ENCODE data around the gene ADCYAP1R1.

ADCYAP1R1 gene

DNA sequence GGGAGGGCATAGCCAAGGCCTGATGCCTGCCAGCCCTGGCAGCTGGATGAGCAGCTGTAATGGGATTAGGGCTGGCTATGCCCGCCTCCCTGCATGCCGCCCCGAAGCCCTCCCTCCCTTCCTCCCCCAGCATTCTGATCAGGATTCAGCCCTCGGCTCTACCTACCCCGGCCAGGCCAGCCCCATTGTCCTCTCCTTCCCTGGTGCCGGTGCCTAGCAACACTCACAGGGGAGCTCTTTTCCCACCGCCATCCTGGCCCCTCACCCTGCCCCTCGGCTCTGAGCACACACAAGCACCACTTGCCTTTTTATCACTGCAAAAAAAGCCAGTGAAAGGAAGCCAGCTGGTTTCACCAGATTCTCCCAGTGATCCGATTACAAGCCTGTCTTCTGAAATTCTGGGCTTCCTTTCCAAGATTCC is 9.0 kb upstream of the ADCYAP1R1 start:
- DNase-seq = no peak

DNA sequence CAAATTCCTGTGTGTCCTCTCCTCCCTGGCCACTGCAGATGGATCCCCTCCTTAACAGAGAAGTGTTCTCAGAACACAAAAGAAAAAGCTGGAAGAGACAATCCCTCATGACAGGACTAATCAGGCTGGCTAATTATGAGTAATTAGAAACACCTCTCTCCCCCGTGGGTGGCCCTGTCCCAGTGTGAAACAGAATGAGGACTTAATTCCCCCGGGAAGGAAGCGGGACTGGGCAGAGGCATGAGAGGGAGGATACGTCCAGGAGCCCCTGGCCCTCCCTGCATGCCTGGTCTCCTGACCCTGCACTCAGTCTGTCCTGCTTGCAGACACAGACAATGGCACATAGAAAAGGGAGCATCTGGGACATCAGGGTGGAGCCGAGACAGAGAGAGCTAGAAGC is 7.6 kb upstream of the ADCYAP1R1 start:
- DNase-seq = no peak

DNA sequence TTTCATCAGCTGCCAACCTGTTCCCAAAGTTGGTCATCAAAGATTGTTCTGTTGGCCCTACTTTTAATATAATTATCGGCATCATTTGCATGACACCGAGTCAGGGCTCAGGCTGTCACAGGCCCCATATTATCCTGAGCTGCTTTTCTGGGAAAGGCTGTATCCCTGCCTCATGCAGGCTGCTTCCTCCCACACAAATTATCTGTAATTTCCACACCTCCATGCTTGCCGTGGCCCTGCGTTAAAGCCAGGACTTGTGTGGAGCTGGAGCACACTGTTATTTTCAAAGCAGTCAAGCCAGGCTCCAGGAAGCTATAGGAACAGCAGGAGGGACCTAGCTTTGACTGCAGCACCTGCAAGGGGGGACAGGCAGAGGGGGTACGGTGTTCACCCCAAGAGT is 5.4 kb upstream of the ADCYAP1R1 start:
- no peak for DNase-seq

DNA sequence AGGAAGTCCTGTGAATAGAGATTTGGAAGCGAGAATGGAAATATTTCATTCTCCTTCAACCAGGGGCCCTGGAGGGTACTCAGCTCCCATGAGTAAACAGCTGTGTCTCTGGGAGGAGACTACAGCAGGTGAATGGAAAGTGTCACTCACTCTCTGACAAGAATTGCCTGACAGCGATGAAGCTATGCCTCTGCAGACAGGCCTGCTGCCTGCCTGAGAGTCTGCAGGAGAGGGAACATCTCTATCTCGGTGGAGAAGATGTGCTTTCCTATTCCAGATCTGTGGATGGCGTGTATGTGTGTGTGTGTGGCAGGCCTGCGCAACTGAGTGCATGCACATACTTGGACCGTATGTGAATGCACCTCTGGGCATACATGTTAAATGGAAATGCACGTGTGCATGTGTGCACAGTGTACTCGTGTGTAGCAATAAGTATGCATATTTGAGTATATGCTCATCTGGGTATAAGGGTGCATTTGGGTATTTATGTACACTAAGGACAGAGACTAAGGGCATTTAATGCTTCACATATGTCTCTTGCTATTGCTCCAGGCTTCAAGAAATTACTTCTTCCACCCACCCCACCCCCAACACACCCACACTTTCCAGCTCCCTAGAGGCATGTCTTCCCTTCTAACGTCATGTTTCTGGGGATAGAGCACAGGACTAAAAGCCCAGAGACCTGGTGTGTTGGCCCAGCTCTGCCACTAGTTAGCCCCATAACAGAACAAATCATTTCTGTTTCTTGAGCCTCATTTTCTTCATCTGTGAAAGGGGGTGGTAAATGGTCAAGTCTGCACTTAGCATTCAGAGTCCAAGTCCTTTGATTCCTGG is 4.6 kb upstream of the ADCYAP1R1 start:
- DNase-seq = no peak

DNA sequence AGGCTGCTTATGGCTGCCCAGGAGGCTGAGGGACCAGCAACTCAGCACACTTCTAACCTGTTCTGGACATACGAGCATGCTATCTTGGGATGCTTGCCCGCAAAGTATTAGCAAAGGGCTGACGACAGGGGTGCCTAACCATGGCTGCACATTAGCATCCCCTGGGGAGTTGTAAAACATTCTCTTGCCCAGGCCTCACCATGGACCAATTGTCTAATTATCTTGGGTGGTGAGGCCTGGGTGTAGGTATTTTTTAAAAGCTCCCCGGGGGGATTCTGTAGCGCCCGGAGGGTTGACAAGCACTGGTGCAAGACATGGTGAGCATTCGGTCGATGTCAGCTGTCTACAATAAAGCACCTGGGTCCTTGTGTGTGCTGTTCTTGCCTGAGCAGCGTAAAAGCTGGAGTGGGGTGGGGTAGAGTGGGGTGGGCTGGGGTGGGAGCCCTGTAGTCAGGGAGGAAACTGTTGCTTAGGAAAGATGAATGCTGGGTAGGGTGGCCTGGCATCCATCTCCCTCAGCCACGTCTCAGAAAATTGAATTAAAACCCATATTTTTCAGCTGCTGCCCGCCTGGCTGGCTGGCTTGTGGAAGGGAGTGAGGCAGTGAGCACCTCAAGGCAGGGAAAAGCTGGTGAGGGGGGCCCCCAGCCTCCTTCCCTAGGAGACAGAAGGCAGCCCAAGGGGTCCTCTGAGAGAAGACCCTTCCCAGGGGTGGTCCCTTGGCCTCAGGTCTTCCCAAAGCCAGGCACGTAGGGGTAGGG is 2.9 kb upstream of the ADCYAP1R1 start:
- DNase-seq = no peak

DNA sequence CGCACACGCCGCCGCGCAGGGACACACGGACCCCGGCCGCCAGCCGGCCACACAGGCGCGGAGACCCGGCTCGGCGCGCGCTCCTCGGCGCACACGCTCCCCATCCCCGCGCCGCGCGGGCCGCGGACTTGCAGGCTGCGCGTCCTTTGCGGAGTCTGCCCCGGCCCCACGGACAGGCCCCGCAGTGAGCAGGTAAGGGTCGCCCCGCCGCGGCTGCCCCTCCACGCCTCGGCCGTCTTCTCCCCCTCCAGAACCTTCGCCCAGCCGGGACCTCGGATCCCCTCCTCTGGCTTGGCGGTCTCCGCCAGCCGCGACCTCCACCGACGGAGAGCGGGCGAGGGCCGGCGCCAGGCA is 356 bp downstream of the ADCYAP1R1 start:
- no peak for DNase-seq

DNA sequence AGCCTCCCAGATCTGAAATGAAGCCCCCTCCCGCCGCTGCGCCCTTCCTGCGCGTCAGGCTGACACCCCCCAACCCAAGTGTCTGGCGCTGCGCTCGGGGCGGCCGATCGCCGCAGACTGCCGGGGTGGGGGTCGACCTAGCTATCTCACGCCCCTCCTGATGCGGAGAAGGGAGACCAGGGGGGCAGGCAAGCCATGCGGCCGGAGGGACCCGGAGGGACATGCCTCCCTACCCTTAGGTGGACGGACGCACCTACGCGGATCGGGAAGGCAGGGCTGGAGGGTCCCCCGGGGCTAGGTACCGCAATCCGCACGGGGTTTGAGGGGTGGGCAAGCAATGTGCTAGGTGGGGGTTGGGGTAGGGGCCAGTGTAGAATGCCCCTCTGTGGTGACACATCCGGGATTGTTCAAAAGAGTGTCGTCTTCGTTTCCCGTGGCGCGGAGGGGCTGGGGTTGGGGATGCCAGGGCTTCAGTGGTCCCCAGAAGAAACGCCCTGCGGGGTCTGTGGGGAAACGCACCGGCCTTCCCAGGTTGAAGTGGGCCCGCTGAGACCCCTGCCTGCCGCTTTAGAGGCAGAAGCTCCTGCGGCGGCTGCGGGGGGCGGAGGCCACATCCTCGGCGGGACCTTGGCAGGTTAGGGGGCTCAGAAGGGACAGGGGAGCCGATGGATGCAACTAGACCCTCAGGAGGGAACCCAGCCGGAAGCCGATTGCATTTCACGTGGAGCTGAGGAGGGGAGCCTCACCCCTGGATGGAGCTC is 913 bp downstream of the ADCYAP1R1 start:
- no peak for DNase-seq

DNA sequence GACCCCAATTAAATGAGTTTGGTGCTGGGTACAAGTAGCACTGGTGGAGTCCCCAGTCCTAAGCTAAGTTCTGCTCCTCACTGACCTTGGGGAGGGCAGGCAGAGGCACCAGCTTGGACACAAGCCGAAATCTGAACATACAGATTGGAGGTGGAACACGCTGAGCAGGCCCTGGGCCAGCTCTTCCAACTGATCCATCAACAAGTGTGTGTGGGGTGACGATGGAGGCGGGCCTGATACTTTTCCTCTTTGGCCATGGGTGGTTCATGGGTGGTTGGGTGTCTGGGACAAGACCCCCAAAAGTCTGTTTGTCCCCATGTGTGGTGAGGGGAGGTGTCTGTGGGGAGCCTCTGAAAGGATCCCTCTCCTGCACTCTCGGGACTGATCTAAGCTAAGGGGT is 1.9 kb downstream of the ADCYAP1R1 start:
- no peak for DNase-seq

DNA sequence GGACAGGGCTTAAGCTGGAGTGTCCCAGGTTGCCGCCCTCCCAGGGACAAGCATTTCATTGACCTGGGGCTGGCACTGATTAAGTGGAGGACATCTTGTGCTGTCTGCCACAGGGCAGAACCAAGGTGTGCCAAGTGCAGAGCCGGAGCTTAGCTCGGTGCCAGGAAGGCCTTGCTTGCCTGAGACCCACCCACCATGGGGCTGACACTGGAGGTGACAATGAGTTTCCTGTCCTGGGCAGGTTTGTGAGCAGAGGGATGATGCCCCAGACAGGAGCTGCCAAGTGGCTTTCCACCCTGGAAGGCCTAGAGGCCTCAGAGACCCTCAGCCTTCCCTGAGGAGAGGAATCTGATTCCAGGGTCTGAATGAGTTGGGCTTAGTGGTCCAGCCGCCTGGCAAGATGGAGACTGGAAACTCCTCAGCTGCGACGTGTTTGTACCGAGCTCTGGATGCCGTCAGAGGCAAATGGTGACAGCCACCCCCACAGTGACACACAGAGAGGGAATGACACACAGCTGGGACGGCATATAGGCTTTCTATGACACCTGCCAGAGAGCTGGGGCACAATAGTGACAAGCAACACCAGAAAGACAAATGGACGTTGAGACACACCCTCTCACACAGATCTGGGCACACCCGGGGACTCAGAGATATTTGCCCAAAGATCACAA is 2.6 kb downstream of the ADCYAP1R1 start:
- no peak for DNase-seq

DNA sequence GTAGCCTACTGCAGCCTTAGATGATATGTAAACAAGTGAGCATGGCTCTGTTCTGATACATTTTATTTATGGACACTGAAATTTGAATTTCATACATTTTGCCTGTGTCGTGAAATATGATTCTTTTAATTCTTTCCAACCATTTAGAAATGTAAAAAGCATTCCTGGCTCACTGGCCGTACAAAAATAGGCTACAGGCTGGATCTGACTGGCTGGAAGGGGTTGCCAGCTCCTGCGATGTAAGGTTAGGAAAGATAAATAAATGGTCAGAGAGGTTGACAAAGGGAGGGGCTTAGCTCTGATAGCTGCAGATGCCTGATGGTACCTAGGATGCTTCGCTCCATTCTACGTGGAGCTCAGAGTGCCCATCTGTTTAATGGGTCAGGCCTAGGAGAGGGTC is 3.4 kb downstream of the ADCYAP1R1 start:
- DNase-seq = no peak

DNA sequence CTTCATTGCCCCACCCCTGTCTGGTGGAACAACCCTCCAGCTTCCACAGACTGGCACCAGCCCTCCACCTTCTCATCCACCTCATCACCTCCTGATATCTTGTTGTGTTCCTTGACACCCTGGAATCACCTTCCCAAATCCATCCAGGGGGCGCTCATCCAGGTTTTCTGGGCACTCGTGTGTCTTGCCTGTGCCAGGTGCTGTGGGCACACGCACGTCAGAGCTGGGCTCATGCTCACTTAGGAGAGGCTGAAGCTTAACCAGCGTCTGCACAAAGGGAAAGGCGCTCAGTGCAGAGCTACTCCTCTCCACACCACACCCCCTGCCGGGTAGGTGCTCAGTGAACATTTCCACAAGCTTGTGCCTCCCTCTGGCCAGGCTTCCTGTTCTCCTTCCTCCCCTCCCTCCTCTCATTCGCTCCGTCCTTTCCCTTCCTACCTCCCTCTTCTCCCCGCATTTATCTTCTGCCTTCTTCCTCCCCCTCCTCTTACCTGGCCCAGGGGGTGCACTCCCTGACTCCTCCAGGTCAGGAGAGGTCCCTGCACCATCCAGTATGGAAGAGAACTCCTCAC is 4.8 kb downstream of the ADCYAP1R1 start:
- DNase-seq = no peak

DNA sequence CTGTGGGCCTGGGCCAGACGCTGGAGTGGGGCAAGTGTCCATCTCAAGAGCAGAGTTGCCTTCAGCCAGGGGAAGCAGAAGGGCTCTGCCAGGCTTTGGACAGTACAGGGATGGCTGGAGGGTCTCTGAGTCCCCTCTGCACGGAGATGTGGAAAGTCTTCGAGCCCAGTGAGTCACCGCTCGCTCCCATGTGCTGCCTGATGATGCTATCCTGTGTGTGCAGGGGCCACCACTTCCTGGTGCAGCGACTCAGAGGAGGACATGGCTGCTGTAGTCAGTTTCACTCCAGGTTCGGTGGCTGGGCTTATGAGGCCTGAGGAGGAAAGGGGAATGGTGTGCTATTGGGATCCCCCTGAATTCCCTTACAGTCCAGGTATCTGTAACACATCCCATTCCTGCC is 6.0 kb downstream of the ADCYAP1R1 start:
- no peak for DNase-seq

DNA sequence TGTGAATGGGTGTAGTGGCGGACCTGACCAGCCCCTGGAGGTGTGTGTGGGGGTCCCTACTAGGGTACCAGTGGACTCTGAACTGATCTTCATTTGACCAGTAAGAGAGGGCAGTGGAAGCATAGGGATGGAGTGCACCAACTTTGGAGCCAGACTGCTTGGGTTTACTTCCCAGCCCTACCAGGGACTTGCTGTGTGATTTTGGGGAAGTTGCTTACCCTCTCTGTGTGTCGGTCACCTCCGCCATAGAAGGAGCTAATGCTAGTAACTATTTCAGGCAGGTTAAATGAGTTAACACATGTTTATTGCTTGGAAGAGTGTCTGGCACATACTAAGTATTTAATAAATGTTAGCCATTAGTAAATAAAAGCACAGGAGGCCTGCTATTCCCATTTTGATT is 6.6 kb downstream of the ADCYAP1R1 start:
- DNase-seq = no peak

DNA sequence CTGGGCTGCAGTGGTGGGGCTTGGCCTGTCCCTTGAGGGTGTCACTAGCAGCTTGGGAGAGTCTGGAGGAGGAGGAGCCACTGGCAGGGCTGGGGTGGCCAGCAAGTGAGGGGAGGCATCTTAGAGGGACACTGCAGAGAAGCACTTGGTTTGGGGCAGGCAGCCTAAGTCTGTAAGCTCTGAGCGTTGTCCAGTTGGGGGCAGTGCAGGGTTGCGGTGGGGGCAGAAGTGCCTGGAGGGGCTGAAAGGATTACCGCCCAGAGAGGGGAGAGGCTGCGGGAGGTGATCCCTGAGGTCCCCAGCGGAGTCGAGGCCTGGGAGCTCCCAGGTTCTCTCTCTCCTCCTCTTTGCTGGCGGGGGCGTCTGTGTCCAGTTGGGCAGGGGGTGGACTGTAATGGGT is 7.4 kb downstream of the ADCYAP1R1 start:
- DNase-seq = no peak

DNA sequence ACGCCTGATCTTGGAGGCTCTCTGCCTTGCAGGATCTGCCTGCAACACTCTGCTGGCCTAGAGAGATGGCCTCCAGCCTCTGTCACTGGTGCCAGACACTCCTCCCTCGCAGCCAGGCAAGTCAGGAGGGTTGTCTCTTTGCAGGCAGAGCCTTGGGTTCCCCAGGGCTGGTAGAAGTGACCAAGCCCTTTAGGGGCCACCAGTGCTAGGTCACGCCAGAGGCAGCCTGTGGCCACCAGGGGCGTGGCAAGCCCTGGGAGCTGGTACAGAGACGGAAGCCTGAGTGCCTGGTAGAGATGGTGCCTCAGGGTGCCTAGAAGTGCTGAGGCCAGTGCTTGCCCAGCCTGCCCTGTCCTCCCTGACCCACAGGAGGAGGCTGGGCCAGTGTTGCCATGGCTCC is 9.1 kb downstream of the ADCYAP1R1 start:
- DNase-seq = no peak

DNA sequence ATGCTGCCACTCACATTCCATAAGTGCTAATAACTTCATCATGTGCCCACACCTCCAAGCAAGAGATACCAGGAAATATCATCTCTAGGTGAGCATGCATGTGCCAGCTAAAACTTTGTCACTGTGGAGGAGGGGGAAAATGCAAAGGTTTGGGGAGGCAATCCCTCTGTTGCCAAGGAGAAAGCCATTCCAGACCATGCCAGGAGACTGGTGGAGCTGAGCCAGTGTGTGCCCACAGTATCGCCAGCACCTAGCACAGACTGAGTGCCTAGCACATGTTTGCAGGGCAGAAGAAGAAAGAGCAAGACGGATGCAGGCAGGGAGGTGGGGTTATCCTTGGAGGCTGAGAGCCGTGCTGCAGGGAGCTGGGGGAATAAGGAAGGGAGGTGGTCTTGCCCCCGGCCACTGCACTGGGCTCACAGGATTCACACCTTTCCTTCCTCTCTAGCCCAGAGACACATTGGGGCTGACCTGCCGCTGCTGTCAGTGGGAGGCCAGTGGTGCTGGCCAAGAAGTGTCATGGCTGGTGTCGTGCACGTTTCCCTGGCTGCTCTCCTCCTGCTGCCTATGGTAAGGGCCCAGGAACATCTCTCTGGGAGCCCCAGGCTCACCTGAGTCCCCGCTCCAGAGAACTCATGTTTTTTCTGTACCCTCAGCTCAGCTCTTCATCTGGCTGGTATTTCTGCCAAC is 10.8 kb downstream of the ADCYAP1R1 start:
- DNase-seq = no peak

DNA sequence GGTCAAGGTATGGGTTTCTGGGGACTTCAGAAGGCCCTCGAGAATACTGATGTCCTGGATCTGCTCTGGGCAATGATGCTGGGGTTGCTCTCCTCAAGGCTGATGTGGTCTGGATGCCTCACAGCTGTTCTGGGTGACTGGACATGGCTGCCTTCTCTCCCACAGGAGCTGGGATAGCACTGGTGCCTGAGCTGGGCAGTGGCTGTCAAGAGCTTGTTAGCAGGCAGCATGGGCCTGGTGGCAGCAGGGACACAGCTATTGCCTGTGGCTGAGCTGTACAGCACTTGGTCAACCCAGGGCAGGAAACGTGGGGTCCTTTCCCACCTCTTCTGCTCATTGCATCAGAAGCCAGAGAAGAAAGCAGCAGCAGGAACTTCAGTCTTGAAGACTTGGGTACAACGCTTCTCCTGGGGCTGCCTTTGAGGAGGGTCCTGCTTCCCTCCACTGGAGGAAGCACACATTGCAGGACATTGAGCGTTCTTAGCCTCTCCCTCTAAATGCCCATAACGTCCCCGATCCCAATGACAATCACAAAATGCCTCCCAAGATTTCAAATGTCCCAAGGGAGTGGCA is 13.0 kb downstream of the ADCYAP1R1 start:
- no peak for DNase-seq

DNA sequence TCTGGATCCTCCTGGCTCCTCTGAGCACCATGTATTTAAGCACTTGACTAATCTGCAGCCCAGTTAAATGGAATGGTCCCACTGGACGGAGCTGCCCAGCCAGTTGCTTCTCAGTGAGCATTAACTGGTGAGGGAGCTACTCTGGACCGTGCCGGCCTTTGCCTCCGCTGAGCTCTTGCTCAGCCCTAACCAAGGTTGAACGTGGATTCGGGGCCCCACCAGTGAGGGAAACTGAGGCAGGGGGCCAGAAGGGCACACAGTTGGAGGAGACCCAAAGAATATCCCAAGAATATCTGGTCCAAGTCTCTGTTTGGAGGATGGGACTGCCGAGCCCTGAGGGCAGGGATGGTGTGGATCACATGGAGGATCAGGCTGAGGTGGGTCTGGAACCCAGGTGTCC is 13.7 kb downstream of the ADCYAP1R1 start:
- DNase-seq = no peak

DNA sequence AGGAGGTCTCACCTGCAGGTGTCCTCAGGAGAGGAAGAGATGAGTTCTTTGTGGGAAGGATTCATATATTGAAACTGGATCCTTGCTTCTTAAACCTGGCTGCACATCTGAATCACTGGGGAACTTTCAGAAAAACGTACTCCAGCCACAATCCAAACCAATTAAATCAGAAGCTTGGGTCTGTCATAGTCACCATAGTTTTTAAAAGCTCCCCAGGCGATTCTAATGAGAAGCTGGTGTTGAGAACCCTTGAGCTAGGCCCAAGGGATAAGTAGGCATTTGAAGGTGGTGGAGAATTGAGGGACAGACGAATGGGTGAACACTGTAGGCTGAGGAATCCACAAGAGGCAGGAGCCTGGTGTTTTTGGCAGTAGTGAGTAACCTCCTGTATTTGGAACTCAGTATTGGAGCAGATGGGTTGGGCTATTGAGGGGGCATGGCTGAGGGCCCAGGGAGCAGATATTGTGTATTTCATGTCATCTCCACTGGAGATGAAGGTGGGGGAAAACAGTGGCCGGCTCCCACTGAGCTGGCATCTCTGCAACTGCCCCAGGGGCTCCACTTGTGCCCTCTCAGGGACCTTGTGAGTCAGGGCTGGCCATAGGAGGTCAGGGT is 14.5 kb downstream of the ADCYAP1R1 start:
- no peak for DNase-seq

DNA sequence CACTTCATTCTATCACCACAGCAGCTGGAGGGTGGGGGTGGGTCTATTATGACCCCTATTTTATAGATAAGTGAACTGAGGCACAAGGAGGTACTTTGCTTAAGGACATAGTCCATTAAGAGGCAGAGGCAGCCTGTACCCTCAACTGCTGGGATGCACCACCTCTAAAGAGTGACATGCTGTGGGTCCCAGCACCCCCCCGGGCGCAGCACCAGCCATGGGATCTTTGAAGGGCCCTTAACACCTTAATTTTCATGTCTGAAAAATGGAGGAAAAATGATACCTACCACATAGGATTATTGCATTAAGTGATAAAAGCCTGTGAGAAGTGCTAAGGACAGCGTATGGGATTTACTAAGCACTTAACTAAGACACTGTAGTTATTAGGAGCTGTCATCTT is 15.4 kb downstream of the ADCYAP1R1 start:
- no peak for DNase-seq

DNA sequence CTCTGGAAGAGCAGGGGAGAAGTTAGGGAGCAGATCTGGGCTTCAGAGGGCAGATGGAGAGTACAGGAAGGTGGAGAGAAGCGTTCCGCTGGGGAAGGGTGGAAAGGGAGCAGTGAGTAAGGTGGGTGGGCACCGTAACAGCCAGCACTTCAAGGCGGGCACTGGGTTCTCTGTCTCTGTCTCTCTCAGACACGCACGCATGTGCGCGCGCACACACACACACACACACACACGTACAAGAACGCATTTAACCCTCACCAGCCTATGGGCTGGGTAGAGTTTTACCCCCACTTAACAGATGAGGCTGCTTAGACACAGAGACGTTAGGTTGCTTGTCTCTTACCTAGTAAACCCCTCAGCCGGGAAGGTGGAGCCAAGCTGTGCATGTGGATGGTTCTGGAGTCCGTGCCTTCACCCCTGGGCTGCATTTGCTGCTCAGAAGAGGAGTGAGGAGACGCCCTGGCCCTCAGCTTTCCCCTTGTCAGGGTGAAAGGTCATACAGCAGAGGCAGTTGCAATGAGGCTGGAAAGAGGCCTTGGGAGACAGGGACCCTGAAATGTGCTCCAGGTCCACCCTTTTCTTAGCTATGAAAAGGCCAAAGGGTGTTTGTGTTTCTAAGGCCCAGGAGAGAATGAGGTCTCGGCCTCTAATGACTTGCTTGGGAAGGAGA is 16.0 kb downstream of the ADCYAP1R1 start:
- DNase-seq = no peak
